Breast epithelium (tissue), 4 donors: ENCODE measurements around the gene FAS. TPM values are rescaled to one million over a fixed set of nuclear protein-coding genes. Genes with fewer than 3 reads are reported as not detected.
A peak's percentile ranks its signal among the peaks of the same experiment; 100 is the strongest.

Experiments
- DNase-seq, 2 donors: peaks; one replicate each; pipeline ENCODE4 v3.0.0-alpha.2; 2019; ENCODE audit warnings: low spot score in 2 of 2
- H3K27ac ChIP-seq, 2 donors: fragments of 200-600 bp; sonication (generic) in 1 of 2; one replicate each; pipeline ENCODE4 v1.5.1; 2016 to 2019; ENCODE audit warnings: mild to moderate bottlenecking in 1 of 2
- H3K27me3 ChIP-seq, 2 donors: fragments of 200-600 bp; sonication (generic) in 1 of 2; one replicate each; pipeline versions ENCODE4 v1.5.1 to v1.6.0; 2017 to 2019; ENCODE audit warnings: control low read depth in 1 of 2, mild to moderate bottlenecking in 1 of 2
- H3K36me3 ChIP-seq: fragments of 200-600 bp; one replicate; pipeline ENCODE4 v1.5.1; 2019
- H3K4me1 ChIP-seq, 2 donors: fragments of 200-600 bp; sonication (generic); one replicate each; pipeline ENCODE4 v1.5.1; 2016 to 2019; ENCODE audit warnings: control low read depth in 1 of 2
- H3K4me3 ChIP-seq, 3 donors: fragments of 200-600 bp; sonication (generic); 1 replicate in 2 of 3; 2 replicates in 1 of 3; pipeline ENCODE4 v1.5.1; 2016 to 2019; ENCODE audit warnings: mild to moderate bottlenecking in 3 of 3, moderate library complexity in 2 of 3
- H3K9me3 ChIP-seq, 2 donors: fragments of 200-600 bp; sonication (generic) in 1 of 2; one replicate each; pipeline ENCODE4 v1.5.1; 2016 to 2019; ENCODE audit warnings: control low read depth in 1 of 2
- POLR2A ChIP-seq: fragments of 450-650 bp; IDR thresholded peaks from one replicate; pipeline ENCODE4 v1.6.1; 2016; ENCODE audit warnings: antibody characterized with exemption, mild to moderate bottlenecking, moderate library complexity
- POLR2AphosphoS5 ChIP-seq, 3 donors: sonication (generic); formaldehyde crosslinking; IDR thresholded peaks; one replicate each; pipeline ENCODE4 v1.6.1; 2017; ENCODE audit warnings: antibody characterized with exemption in 3 of 3
- intact Hi-C: fragments of 100-400 bp; cut with DNase I; formaldehyde crosslinking; loops from one replicate; pipeline ENCODE4 v1.15.1; 2023; ENCODE audit warnings: low total_unique reads
- total RNA-seq, 3 donors: library from RNA; depleted of rRNA; stranded (reverse); fragments of >200 nt; gene quantifications; one replicate each; pipeline ENCODE4 v1.1.0, GENCODE V29; 2016
- TF ChIP-seq, protein P1 (sequence below), 3 donors: fragments of 450-650 bp; IDR thresholded peaks; one replicate each; pipeline ENCODE4 v1.5.1; 2016 to 2017; ENCODE audit warnings: antibody characterized with exemption in 3 of 3, mild to moderate bottlenecking in 3 of 3, moderate library complexity in 3 of 3

FAS gene
- total RNA-seq, 3 donors from 2014 or later: 26.9 to 51.5 (median 47.3) TPM

DNA sequence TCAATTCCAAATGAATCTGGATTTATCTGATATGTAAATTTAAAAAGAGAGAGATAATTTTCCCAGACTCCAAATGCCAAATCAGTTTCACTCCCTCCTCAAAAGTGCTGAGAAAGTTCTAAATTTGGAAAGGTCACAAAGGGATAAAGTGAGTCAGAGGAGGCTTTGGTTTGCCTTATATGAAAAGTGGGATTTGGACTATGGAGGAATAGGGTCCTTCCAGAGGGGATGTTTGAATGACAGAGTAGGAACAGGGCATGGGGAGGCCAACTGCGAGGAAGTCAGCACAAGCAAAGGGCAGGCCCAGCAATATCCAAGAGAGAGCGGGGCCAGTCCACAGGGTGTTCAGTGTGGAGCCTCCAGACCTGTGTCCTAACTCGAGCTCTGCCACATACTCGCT, 9.8 kb upstream of the FAS start:
- TF ChIP-seq POLR2A (no peak), POLR2AphosphoS5 (IDR thresholded peaks at IDR 0.05) (no peak)
- TF ChIP-seq, protein P1, sequence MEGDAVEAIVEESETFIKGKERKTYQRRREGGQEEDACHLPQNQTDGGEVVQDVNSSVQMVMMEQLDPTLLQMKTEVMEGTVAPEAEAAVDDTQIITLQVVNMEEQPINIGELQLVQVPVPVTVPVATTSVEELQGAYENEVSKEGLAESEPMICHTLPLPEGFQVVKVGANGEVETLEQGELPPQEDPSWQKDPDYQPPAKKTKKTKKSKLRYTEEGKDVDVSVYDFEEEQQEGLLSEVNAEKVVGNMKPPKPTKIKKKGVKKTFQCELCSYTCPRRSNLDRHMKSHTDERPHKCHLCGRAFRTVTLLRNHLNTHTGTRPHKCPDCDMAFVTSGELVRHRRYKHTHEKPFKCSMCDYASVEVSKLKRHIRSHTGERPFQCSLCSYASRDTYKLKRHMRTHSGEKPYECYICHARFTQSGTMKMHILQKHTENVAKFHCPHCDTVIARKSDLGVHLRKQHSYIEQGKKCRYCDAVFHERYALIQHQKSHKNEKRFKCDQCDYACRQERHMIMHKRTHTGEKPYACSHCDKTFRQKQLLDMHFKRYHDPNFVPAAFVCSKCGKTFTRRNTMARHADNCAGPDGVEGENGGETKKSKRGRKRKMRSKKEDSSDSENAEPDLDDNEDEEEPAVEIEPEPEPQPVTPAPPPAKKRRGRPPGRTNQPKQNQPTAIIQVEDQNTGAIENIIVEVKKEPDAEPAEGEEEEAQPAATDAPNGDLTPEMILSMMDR (IDR thresholded peaks at IDR 0.05): no peak
- H3K9me3 ChIP-seq: no peaks in the 10 kb centered on the region
- H3K36me3 ChIP-seq: no peaks in the 10 kb centered on the region
- intact Hi-C loops: no loop called here
- no peak overlapping the region for H3K4me3 ChIP-seq
- no peaks in the 10 kb centered on the region for H3K27me3 ChIP-seq
- no peak for DNase-seq
- peak overlapping the region; percentile 72 to 88 for H3K27ac ChIP-seq
- H3K4me1 ChIP-seq: peaks cover 0 to 5% of the 10 kb centered on the region in 2 donors

- intact Hi-C loops: no loop called here
- no peaks in the 10 kb centered on the region for H3K27me3 ChIP-seq
- peaks cover 0 to 5% of the 10 kb centered on the region in 2 donors for H3K4me1 ChIP-seq
- H3K9me3 ChIP-seq: no peaks in the 10 kb centered on the region
- H3K36me3 ChIP-seq: no peaks in the 10 kb centered on the region
- DNase-seq: no peak
- H3K4me3 ChIP-seq: no peak overlapping the region
- H3K27ac ChIP-seq: peak overlapping the region; percentile 72 to 88
- TF ChIP-seq POLR2A (no peak), POLR2AphosphoS5 (IDR thresholded peaks at IDR 0.05) (no peak)
- TF ChIP-seq, protein P1 (IDR thresholded peaks at IDR 0.05): no peak
These were observed 9.2 kb upstream of the FAS start for GRCh38 chr10:88981435-88981834.

GRCh38 chr10:88982366-88982765, 8.2 kb upstream of the FAS start:
- Histone ChIP-seq H3K9me3 (no peaks in the 10 kb centered on the region), H3K36me3 (no peaks in the 10 kb centered on the region), H3K27me3 (no peaks in the 10 kb centered on the region), H3K4me1 (peaks cover 0 to 5% of the 10 kb centered on the region in 2 donors), H3K27ac (peak overlapping the region; percentile 72 to 88), H3K4me3 (no peak overlapping the region)
- no peak for TF ChIP-seq POLR2AphosphoS5 (IDR thresholded peaks at IDR 0.05)
- TF ChIP-seq POLR2A: no peak
- TF ChIP-seq, protein P1 (IDR thresholded peaks at IDR 0.05): no peak
- DNase-seq: no peak
- intact Hi-C loops: no loop called here

- no peaks in the 10 kb centered on the region for H3K36me3 ChIP-seq
- intact Hi-C loops: no loop called here
- H3K27me3 ChIP-seq: no peaks in the 10 kb centered on the region
- peak overlapping the region; percentile 72 to 88 for H3K27ac ChIP-seq
- DNase-seq: no peak
- H3K4me3 ChIP-seq: no peak overlapping the region
- peaks cover 0 to 5% of the 10 kb centered on the region in 2 donors for H3K4me1 ChIP-seq
- TF ChIP-seq POLR2A (no peak), POLR2AphosphoS5 (IDR thresholded peaks at IDR 0.05) (no peak)
- TF ChIP-seq, protein P1 (IDR thresholded peaks at IDR 0.05): no peak
- no peaks in the 10 kb centered on the region for H3K9me3 ChIP-seq
These were observed 7.4 kb upstream of the FAS start for GRCh38 chr10:88983206-88983605.

GRCh38 chr10:88983939-88984338, 6.7 kb upstream of the FAS start:
- DNase-seq: no peak
- TF ChIP-seq POLR2A (no peak), POLR2AphosphoS5 (IDR thresholded peaks at IDR 0.05) (no peak)
- TF ChIP-seq, protein P1 (IDR thresholded peaks at IDR 0.05): no peak
- no peaks in the 10 kb centered on the region for H3K36me3 ChIP-seq
- no peak overlapping the region for H3K4me3 ChIP-seq
- intact Hi-C loops: no loop called here
- H3K27ac ChIP-seq: peak overlapping the region; percentile 21 to 59
- H3K4me1 ChIP-seq: peaks cover 0 to 5% of the 10 kb centered on the region in 2 donors
- H3K9me3 ChIP-seq: no peaks in the 10 kb centered on the region
- H3K27me3 ChIP-seq: no peaks in the 10 kb centered on the region
